Measurements from ENCODE around the gene VPS37D. TPM values are rescaled to one million over a fixed set of nuclear protein-coding genes. Genes with fewer than 3 reads are reported as not detected.
"Not testable (repeated sequence)": the region's sequence is repeated elsewhere in the genome, so short reads cannot be mapped to it uniquely, and the experiment has no call there.

The VPS37D gene
- total and polyA plus RNA-seq, 2 experiments from 2014 or later = 5.6 to 9.5 TPM

GRCh38 chr7:73650524-73650923 is 17.1 kb upstream of the VPS37D start:
- no peak overlapping the region for H3K27ac ChIP-seq
- H3K27me3 ChIP-seq = peaks cover 28% of the 10 kb centered on the region
- peaks cover 6% of the 10 kb centered on the region for H3K4me1 ChIP-seq (ENCODE audit: insufficient read depth)
- no peaks in the 10 kb centered on the region for H3K9me2 ChIP-seq (replicated peaks; ENCODE audit: insufficient read depth)
- H3K9me3 ChIP-seq (ENCODE audit: low read depth) = no peaks in the 10 kb centered on the region
- WGBS (ENCODE audit: low lambda C conversion rate, missing lambda C conversion rate) = 77% methylated on average over 5 of the region's 5 CpGs
- H2AFZ ChIP-seq = no peak overlapping the region
- no peak overlapping the region for H3K4me2 ChIP-seq
- no peak for DNase-seq (ENCODE audit: low spot score)
- no peak overlapping the region for H3K4me3 ChIP-seq
- no peaks in the 10 kb centered on the region for H3K36me3 ChIP-seq (replicated peaks; ENCODE audit: insufficient read depth, low read depth)
- H3K79me2 ChIP-seq = no peaks in the 10 kb centered on the region
- no peak for TF ChIP-seq CTCF (IDR thresholded peaks at IDR 0.05; ENCODE audit: poor library complexity)
- no peaks in the 10 kb centered on the region for H4K20me1 ChIP-seq (ENCODE audit: insufficient read depth, poor library complexity, severe bottlenecking)

GRCh38 chr7:73652541-73652949 is 15.1 kb upstream of the VPS37D start:
- 72% methylated on average over 11 of the region's 11 CpGs for WGBS (ENCODE audit: low lambda C conversion rate, missing lambda C conversion rate)
- DNase-seq (ENCODE audit: low spot score) = no peak

GRCh38 chr7:73655309-73655708 is 12.3 kb upstream of the VPS37D start:
- 80% methylated on average over 4 of the region's 4 CpGs for WGBS (ENCODE audit: low lambda C conversion rate, missing lambda C conversion rate)
- H3K27ac ChIP-seq; H3K4me2 ChIP-seq; DNase-seq (ENCODE audit: low spot score); H3K36me3 ChIP-seq (replicated peaks; ENCODE audit: insufficient read depth, low read depth); H4K20me1 ChIP-seq (ENCODE audit: insufficient read depth, poor library complexity, severe bottlenecking); H3K9me2 ChIP-seq (replicated peaks; ENCODE audit: insufficient read depth); H3K4me1 ChIP-seq (ENCODE audit: insufficient read depth); H3K9me3 ChIP-seq (ENCODE audit: low read depth); H2AFZ ChIP-seq; H3K4me3 ChIP-seq; H3K27me3 ChIP-seq; H3K79me2 ChIP-seq: not testable (repeated sequence)

More at GRCh38 chr7:73652541-73652949, 15.1 kb upstream of the VPS37D start:
- Histone ChIP-seq H3K4me3 (no peak overlapping the region), H2AFZ (no peak overlapping the region), H3K4me2 (no peak overlapping the region), H3K36me3 (replicated peaks; ENCODE audit: insufficient read depth, low read depth) (no peaks in the 10 kb centered on the region), H3K27ac (no peak overlapping the region), H3K9me2 (replicated peaks; ENCODE audit: insufficient read depth) (no peaks in the 10 kb centered on the region), H4K20me1 (ENCODE audit: insufficient read depth, poor library complexity, severe bottlenecking) (no peaks in the 10 kb centered on the region), H3K4me1 (ENCODE audit: insufficient read depth) (peaks cover under 1% of the 10 kb centered on the region), H3K27me3 (peaks cover 19% of the 10 kb centered on the region), H3K79me2 (no peaks in the 10 kb centered on the region), H3K9me3 (ENCODE audit: low read depth) (no peaks in the 10 kb centered on the region)
- TF ChIP-seq CTCF (IDR thresholded peaks at IDR 0.05; ENCODE audit: poor library complexity) (no peak), EZH2phosphoT487 (IDR thresholded peaks at IDR 0.05; ENCODE audit: low read depth, severe bottlenecking, unreplicated experiment) (no peak), EZH2 (IDR thresholded peaks at IDR 0.05; ENCODE audit: borderline replicate concordance) (no peak)

GRCh38 chr7:73659983-73660382 is 7.6 kb upstream of the VPS37D start:
- Histone ChIP-seq H3K9me3 (ENCODE audit: low read depth) (no peaks in the 10 kb centered on the region), H3K79me2 (no peaks in the 10 kb centered on the region), H2AFZ (no peak overlapping the region), H3K4me2 (no peak overlapping the region), H3K4me1 (ENCODE audit: insufficient read depth) (no peaks in the 10 kb centered on the region), H3K4me3 (no peak overlapping the region), H3K9me2 (replicated peaks; ENCODE audit: insufficient read depth) (no peaks in the 10 kb centered on the region), H3K27ac (no peak overlapping the region), H3K27me3 (no peaks in the 10 kb centered on the region), H3K36me3 (replicated peaks; ENCODE audit: insufficient read depth, low read depth) (no peaks in the 10 kb centered on the region), H4K20me1 (ENCODE audit: insufficient read depth, poor library complexity, severe bottlenecking) (no peaks in the 10 kb centered on the region)
- no peak for DNase-seq (ENCODE audit: low spot score)
- 85% methylated on average over 7 of the region's 8 CpGs for WGBS (ENCODE audit: low lambda C conversion rate, missing lambda C conversion rate)
- no peak for TF ChIP-seq EZH2phosphoT487 (IDR thresholded peaks at IDR 0.05; ENCODE audit: low read depth, severe bottlenecking, unreplicated experiment)
- no peak for TF ChIP-seq CTCF (IDR thresholded peaks at IDR 0.05; ENCODE audit: poor library complexity)

GRCh38 chr7:73660594-73660993 is 7.0 kb upstream of the VPS37D start:
- not testable (repeated sequence) for H3K79me2 ChIP-seq; H3K36me3 ChIP-seq (replicated peaks; ENCODE audit: insufficient read depth, low read depth); H3K9me3 ChIP-seq (ENCODE audit: low read depth); H4K20me1 ChIP-seq (ENCODE audit: insufficient read depth, poor library complexity, severe bottlenecking); H3K4me3 ChIP-seq; H2AFZ ChIP-seq; H3K27ac ChIP-seq; H3K4me2 ChIP-seq; DNase-seq (ENCODE audit: low spot score); H3K27me3 ChIP-seq; H3K9me2 ChIP-seq (replicated peaks; ENCODE audit: insufficient read depth); H3K4me1 ChIP-seq (ENCODE audit: insufficient read depth)
- WGBS (ENCODE audit: low lambda C conversion rate, missing lambda C conversion rate) = 87% methylated on average over 4 of the region's 4 CpGs
